GM19023 (cell line): ENCODE results near the gene LGALS9.
"Not testable (repeated sequence)": the region's sequence is repeated elsewhere in the genome, so short reads cannot be mapped to it uniquely, and the experiment has no call there.

Experiments
- ATAC-seq: cut with Tn5 transposase; IDR thresholded peaks from one replicate; pipeline ENCODE4 v1.9.1; 2021; ENCODE audit warnings: mild to moderate bottlenecking, moderate library complexity; ENCODE audit not compliant: unreplicated experiment

The LGALS9 gene

GRCh38 chr17:27651411-27652345 is 20.7 kb downstream of the LGALS9 start:
- no peak for ATAC-seq

- ATAC-seq = not testable (repeated sequence)
Observed at GRCh38 chr17:27653449-27653971, 22.5 kb downstream of the LGALS9 start.

- ATAC-seq = no peak
Observed at GRCh38 chr17:27654136-27654535, 23.1 kb downstream of the LGALS9 start.

GRCh38 chr17:27654654-27655524 is 23.9 kb downstream of the LGALS9 start:
- no peak for ATAC-seq

- ATAC-seq = not testable (repeated sequence)
Observed at GRCh38 chr17:27655525-27656111, 24.6 kb downstream of the LGALS9 start.

GRCh38 chr17:27656620-27657019 is 25.6 kb downstream of the LGALS9 start:
- not testable (repeated sequence) for ATAC-seq

GRCh38 chr17:27657620-27658019 is 26.6 kb downstream of the LGALS9 start:
- ATAC-seq = no peak

- no peak for ATAC-seq
Observed at GRCh38 chr17:27659683-27660082, 28.7 kb downstream of the LGALS9 start.

GRCh38 chr17:27660436-27660835 is 29.4 kb downstream of the LGALS9 start:
- ATAC-seq = no peak

- no peak for ATAC-seq
Observed at GRCh38 chr17:27663936-27664605, 33.1 kb downstream of the LGALS9 start.

- no peak for ATAC-seq
Observed at GRCh38 chr17:27664606-27664965, 33.6 kb downstream of the LGALS9 start.

GRCh38 chr17:27665549-27665948 is 34.6 kb downstream of the LGALS9 start:
- no peak for ATAC-seq

GRCh38 chr17:27666270-27666669 is 35.3 kb downstream of the LGALS9 start:
- ATAC-seq = not testable (repeated sequence)

GRCh38 chr17:27666831-27667560 is 36.0 kb downstream of the LGALS9 start:
- ATAC-seq = no peak

GRCh38 chr17:27667656-27668487 is 36.9 kb downstream of the LGALS9 start:
- ATAC-seq = no peak

GRCh38 chr17:27668488-27668823 is 37.5 kb downstream of the LGALS9 start:
- ATAC-seq = no peak

- no peak for ATAC-seq
Observed at GRCh38 chr17:27669136-27669535, 38.1 kb downstream of the LGALS9 start.

- no peak for ATAC-seq
Observed at GRCh38 chr17:27669850-27670249, 38.9 kb downstream of the LGALS9 start.
